ENCODE data around the gene CAMK2D. TPM values are rescaled to one million over a fixed set of nuclear protein-coding genes. Genes with fewer than 3 reads are reported as not detected.
A peak's percentile ranks its signal among the peaks of the same experiment; 100 is the strongest.

The CAMK2D gene
- total and polyA plus RNA-seq, 2 experiments from 2014 or later, result 4.9 to 14.6 TPM

DNA sequence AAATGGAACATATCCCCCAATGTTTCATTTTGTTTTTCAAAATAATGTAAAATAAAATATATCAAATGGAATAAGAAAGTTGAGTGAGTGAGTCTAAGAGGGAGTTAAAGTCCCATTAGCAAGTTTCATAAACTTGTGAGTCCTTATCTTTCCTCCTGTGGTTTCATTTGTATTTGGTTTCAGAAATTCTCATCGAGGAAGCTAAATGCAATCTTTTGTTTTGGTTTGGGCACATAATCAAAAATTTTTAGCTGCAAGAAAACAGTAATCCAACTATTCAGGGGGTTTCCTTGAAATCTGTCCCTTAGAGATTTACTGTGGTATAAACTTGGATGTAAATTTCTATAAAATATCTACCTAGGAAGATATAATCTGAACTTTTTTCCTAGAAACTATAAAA, 124.2 kb downstream of the CAMK2D start:
- peaks cover 16% of the 10 kb centered on the region; the same call in 1 of the 2 replicates for H3K4me1 ChIP-seq (ENCODE audit: insufficient read depth)
- Mint-ChIP-seq H3K4me3 (no peak overlapping the region), H3K27me3 (ENCODE audit: insufficient read depth, low read depth, poor library complexity) (peaks cover 4% of the 10 kb centered on the region), H3K4me1 (peaks cover 29% of the 10 kb centered on the region), H3K36me3 (ENCODE audit: low read depth) (no peaks in the 10 kb centered on the region), H3K9me3 (0 out of 3 replicates have a peak, but pooled peaks cover 2% of the 10 kb centered on the region), H3K27ac (no peak overlapping the region)
- H3K27me3 ChIP-seq (ENCODE audit: insufficient read depth), result no peaks in the 10 kb centered on the region
- no peak overlapping the region for H3K27ac ChIP-seq (ENCODE audit: low read depth)
- no peaks in the 10 kb centered on the region for H3K36me3 ChIP-seq (ENCODE audit: insufficient read depth)
- DNase-seq (ENCODE audit: low spot score) (no peak), ATAC-seq (no peak)
- TF ChIP-seq, protein P1, sequence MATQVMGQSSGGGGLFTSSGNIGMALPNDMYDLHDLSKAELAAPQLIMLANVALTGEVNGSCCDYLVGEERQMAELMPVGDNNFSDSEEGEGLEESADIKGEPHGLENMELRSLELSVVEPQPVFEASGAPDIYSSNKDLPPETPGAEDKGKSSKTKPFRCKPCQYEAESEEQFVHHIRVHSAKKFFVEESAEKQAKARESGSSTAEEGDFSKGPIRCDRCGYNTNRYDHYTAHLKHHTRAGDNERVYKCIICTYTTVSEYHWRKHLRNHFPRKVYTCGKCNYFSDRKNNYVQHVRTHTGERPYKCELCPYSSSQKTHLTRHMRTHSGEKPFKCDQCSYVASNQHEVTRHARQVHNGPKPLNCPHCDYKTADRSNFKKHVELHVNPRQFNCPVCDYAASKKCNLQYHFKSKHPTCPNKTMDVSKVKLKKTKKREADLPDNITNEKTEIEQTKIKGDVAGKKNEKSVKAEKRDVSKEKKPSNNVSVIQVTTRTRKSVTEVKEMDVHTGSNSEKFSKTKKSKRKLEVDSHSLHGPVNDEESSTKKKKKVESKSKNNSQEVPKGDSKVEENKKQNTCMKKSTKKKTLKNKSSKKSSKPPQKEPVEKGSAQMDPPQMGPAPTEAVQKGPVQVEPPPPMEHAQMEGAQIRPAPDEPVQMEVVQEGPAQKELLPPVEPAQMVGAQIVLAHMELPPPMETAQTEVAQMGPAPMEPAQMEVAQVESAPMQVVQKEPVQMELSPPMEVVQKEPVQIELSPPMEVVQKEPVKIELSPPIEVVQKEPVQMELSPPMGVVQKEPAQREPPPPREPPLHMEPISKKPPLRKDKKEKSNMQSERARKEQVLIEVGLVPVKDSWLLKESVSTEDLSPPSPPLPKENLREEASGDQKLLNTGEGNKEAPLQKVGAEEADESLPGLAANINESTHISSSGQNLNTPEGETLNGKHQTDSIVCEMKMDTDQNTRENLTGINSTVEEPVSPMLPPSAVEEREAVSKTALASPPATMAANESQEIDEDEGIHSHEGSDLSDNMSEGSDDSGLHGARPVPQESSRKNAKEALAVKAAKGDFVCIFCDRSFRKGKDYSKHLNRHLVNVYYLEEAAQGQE (IDR thresholded peaks at IDR 0.05; ENCODE audit: unreplicated experiment), result no peak
- TF ChIP-seq NANOG (IDR thresholded peaks at IDR 0.05; ENCODE audit: borderline replicate concordance), result no peak
- TF ChIP-seq ZNF331 (CRISPR knock-in tag; IDR thresholded peaks at IDR 0.05; ENCODE audit: low read depth), result no peak
- TF ChIP-seq EZH2phosphoT487 (IDR thresholded peaks at IDR 0.05; ENCODE audit: unreplicated experiment), result no peak
- TF ChIP-seq STAT1 (IDR thresholded peaks at IDR 0.05; ENCODE audit: unreplicated experiment), result no peak
- TF ChIP-seq POLR2AphosphoS5 (IDR thresholded peaks at IDR 0.05; ENCODE audit: low read depth), result no peak
- TF ChIP-seq ZNF114 (CRISPR knock-in tag; IDR thresholded peaks at IDR 0.05), result no peak
- TF ChIP-seq, protein P2, sequence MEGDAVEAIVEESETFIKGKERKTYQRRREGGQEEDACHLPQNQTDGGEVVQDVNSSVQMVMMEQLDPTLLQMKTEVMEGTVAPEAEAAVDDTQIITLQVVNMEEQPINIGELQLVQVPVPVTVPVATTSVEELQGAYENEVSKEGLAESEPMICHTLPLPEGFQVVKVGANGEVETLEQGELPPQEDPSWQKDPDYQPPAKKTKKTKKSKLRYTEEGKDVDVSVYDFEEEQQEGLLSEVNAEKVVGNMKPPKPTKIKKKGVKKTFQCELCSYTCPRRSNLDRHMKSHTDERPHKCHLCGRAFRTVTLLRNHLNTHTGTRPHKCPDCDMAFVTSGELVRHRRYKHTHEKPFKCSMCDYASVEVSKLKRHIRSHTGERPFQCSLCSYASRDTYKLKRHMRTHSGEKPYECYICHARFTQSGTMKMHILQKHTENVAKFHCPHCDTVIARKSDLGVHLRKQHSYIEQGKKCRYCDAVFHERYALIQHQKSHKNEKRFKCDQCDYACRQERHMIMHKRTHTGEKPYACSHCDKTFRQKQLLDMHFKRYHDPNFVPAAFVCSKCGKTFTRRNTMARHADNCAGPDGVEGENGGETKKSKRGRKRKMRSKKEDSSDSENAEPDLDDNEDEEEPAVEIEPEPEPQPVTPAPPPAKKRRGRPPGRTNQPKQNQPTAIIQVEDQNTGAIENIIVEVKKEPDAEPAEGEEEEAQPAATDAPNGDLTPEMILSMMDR (conservative IDR thresholded peaks at IDR 0.05; ENCODE audit: low read depth in 2 of 2), result no peak
- H3K79me2 ChIP-seq (replicated peaks; ENCODE audit: insufficient read depth), result no peaks in the 10 kb centered on the region
- H3K9me2 ChIP-seq (ENCODE audit: insufficient read depth), result no peaks in the 10 kb centered on the region
- H3K4me2 ChIP-seq, result no peak overlapping the region
- no peaks in the 10 kb centered on the region for H3F3A ChIP-seq (replicated peaks; ENCODE audit: low read depth)
- no peak overlapping the region for H2AFZ ChIP-seq
- H4K20me1 ChIP-seq (replicated peaks; ENCODE audit: insufficient read depth), result no peaks in the 10 kb centered on the region
- no peak overlapping the region for H3K4me3 ChIP-seq

DNA sequence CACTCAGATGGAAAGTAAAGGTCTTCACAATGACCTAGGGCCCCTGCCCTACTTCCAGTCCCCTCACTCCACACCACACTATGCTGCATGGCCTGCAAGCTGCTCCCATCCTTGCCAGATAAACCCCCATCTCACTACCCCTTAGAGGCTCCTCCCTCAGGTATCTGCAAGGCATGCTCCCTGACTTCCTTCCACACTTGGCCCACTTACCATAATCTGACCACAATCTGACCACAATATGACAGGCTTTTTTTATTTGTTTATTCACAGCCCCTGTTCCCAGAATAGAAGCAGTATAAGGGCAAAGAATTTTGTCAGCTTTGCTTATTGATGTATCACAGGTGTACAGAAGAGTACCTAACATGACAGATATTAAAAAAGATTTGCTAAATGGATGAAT, 124.7 kb downstream of the CAMK2D start:
- ATAC-seq (no peak), DNase-seq (ENCODE audit: low spot score) (no peak)
- Histone ChIP-seq H3F3A (replicated peaks; ENCODE audit: low read depth) (no peaks in the 10 kb centered on the region), H3K9me2 (ENCODE audit: insufficient read depth) (no peaks in the 10 kb centered on the region), H3K4me3 (no peak overlapping the region), H3K27ac (ENCODE audit: low read depth) (no peak overlapping the region), H2AFZ (0 out of 2 replicates have a peak overlapping the region, but pooled peaks have one; percentile 3), H3K79me2 (replicated peaks; ENCODE audit: insufficient read depth) (no peaks in the 10 kb centered on the region), H3K36me3 (ENCODE audit: insufficient read depth) (no peaks in the 10 kb centered on the region), H3K4me1 (ENCODE audit: insufficient read depth) (peaks cover 16% of the 10 kb centered on the region; the same call in 1 of the 2 replicates), H3K4me2 (no peak overlapping the region), H4K20me1 (replicated peaks; ENCODE audit: insufficient read depth) (no peaks in the 10 kb centered on the region), H3K27me3 (ENCODE audit: insufficient read depth) (no peaks in the 10 kb centered on the region)
- H3K27me3 Mint-ChIP-seq (ENCODE audit: insufficient read depth, low read depth, poor library complexity), result peaks cover 4% of the 10 kb centered on the region
- no peak overlapping the region for H3K27ac Mint-ChIP-seq
- no peaks in the 10 kb centered on the region for H3K36me3 Mint-ChIP-seq (ENCODE audit: low read depth)
- peaks cover 29% of the 10 kb centered on the region for H3K4me1 Mint-ChIP-seq
- no peak overlapping the region for H3K4me3 Mint-ChIP-seq
- H3K9me3 Mint-ChIP-seq, result 0 out of 3 replicates have a peak, but pooled peaks cover 2% of the 10 kb centered on the region
- no peak for TF ChIP-seq EZH2 (IDR thresholded peaks at IDR 0.05; ENCODE audit: low read depth, unreplicated experiment)
- TF ChIP-seq, protein P3, sequence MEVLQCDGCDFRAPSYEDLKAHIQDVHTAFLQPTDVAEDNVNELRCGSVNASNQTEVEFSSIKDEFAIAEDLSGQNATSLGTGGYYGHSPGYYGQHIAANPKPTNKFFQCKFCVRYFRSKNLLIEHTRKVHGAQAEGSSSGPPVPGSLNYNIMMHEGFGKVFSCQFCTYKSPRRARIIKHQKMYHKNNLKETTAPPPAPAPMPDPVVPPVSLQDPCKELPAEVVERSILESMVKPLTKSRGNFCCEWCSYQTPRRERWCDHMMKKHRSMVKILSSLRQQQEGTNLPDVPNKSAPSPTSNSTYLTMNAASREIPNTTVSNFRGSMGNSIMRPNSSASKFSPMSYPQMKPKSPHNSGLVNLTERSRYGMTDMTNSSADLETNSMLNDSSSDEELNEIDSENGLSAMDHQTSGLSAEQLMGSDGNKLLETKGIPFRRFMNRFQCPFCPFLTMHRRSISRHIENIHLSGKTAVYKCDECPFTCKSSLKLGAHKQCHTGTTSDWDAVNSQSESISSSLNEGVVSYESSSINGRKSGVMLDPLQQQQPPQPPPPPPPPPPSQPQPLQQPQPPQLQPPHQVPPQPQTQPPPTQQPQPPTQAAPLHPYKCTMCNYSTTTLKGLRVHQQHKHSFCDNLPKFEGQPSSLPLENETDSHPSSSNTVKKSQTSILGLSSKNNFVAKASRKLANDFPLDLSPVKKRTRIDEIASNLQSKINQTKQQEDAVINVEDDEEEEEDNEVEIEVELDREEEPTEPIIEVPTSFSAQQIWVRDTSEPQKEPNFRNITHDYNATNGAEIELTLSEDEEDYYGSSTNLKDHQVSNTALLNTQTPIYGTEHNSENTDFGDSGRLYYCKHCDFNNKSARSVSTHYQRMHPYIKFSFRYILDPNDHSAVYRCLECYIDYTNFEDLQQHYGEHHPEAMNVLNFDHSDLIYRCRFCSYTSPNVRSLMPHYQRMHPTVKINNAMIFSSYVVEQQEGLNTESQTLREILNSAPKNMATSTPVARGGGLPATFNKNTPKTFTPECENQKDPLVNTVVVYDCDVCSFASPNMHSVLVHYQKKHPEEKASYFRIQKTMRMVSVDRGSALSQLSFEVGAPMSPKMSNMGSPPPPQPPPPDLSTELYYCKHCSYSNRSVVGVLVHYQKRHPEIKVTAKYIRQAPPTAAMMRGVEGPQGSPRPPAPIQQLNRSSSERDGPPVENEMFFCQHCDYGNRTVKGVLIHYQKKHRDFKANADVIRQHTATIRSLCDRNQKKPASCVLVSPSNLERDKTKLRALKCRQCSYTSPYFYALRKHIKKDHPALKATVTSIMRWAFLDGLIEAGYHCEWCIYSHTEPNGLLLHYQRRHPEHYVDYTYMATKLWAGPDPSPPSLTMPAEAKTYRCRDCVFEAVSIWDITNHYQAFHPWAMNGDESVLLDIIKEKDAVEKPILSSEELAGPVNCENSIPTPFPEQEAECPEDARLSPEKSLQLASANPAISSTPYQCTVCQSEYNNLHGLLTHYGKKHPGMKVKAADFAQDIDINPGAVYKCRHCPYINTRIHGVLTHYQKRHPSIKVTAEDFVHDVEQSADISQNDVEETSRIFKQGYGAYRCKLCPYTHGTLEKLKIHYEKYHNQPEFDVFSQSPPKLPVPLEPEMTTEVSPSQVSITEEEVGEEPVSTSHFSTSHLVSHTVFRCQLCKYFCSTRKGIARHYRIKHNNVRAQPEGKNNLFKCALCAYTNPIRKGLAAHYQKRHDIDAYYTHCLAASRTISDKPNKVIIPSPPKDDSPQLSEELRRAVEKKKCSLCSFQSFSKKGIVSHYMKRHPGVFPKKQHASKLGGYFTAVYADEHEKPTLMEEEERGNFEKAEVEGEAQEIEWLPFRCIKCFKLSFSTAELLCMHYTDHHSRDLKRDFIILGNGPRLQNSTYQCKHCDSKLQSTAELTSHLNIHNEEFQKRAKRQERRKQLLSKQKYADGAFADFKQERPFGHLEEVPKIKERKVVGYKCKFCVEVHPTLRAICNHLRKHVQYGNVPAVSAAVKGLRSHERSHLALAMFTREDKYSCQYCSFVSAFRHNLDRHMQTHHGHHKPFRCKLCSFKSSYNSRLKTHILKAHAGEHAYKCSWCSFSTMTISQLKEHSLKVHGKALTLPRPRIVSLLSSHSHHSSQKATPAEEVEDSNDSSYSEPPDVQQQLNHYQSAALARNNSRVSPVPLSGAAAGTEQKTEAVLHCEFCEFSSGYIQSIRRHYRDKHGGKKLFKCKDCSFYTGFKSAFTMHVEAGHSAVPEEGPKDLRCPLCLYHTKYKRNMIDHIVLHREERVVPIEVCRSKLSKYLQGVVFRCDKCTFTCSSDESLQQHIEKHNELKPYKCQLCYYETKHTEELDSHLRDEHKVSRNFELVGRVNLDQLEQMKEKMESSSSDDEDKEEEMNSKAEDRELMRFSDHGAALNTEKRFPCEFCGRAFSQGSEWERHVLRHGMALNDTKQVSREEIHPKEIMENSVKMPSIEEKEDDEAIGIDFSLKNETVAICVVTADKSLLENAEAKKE (CRISPR knock-in tag; IDR thresholded peaks at IDR 0.05), result no peak
